GM12878 (cell line): Measurements from ENCODE around the gene AKR1A1. TPM values are rescaled to one million over a fixed set of nuclear protein-coding genes. Genes with fewer than 3 reads are reported as not detected.

ENCODE experiments used
- ATAC-seq: fragments of 200-7000 bp; cut with Tn5 transposase; 3 replicates; pipeline ENCODE4 v1.9.1; 2020; ENCODE audit warnings: mild to moderate bottlenecking, moderate library complexity
- BruUV-seq: library from RNA; stranded (reverse); fragments of 400-500 nt; replicated peaks from 2 replicates; lab custom pipeline; 2021; lab: Mats Ljungman, UMichigan
- CTCF ChIA-PET: fragments of 300-600 bp; sonication (Branson Sonifier 250); formaldehyde crosslinking; extraction: SDS; loops from one replicate; lab custom pipeline; 2021; ENCODE audit warnings: inconsistent platforms; lab: Yijun Ruan, JAX
- POLR2A ChIA-PET: fragments of 350-600 bp; formaldehyde crosslinking; extraction: SDS; loops from one replicate; lab custom pipeline; 2021; ENCODE audit warnings: inconsistent platforms; lab: Charles Lee
- RAD21 ChIA-PET: fragments of 300-600 bp; sonication (Branson Sonifier 250); formaldehyde crosslinking; loops from one replicate; lab custom pipeline; 2023; ENCODE audit warnings: antibody characterized with exemption; ENCODE audit not compliant: unreplicated experiment; lab: Charles Lee
- SMC1A ChIA-PET: fragments of 300-600 bp; sonication (Branson Sonifier 250); formaldehyde crosslinking; loops from one replicate; lab custom pipeline; 2023; ENCODE audit not compliant: unreplicated experiment, uncharacterized antibody; lab: Charles Lee
- DNase-seq: peaks from one replicate; pipeline ENCODE4 v3.0.0-alpha.2; 2011; ENCODE audit warnings: low read depth, low spot score
- FAIRE-seq: peaks from 3 replicates; lab custom pipeline; 2011; peaks lifted over from hg19 to GRCh38; lab: Jason Lieb, UNC
- H2AFZ ChIP-seq: 2 replicates; pipeline ENCODE4 v1.6.0; 2011; ENCODE audit warnings: low read depth, low read length, control low read depth; ENCODE audit not compliant: control insufficient read depth
- H3K27ac ChIP-seq: 2 replicates; pipeline ENCODE4 v1.5.1; 2011; ENCODE audit warnings: control low read depth; ENCODE audit not compliant: control insufficient read depth, insufficient read depth
- H3K27me3 ChIP-seq, 2 experiments: replicated peaks in 1 of 2; 2 replicates each; pipeline versions ENCODE4 v1.6.0 to v1.6.1; 2011; ENCODE audit warnings: low read length in 1 of 2; ENCODE audit not compliant: control insufficient read depth in 2 of 2, insufficient read depth in 2 of 2
- H3K36me3 ChIP-seq, 2 experiments: 2 replicates each; pipeline ENCODE4 v1.5.1; 2011; ENCODE audit warnings: low read length in 1 of 2; ENCODE audit not compliant: control insufficient read depth in 2 of 2, insufficient read depth in 2 of 2
- H3K4me1 ChIP-seq: 2 replicates; pipeline ENCODE4 v1.6.1; 2011; ENCODE audit warnings: mild to moderate bottlenecking, low read length, moderate library complexity, mixed read lengths; ENCODE audit not compliant: control insufficient read depth, insufficient read depth
- H3K4me2 ChIP-seq: 2 replicates; pipeline ENCODE4 v1.6.0; 2011; ENCODE audit warnings: control low read depth; ENCODE audit not compliant: control insufficient read depth, insufficient read depth
- H3K4me3 ChIP-seq: fragments of 200-600 bp; sonication (generic); 2 replicates; pipeline ENCODE4 v1.5.1; 2016
- H3K79me2 ChIP-seq: 2 replicates; pipeline ENCODE4 v1.6.0; 2011; ENCODE audit warnings: low read length; ENCODE audit not compliant: control insufficient read depth, insufficient read depth
- H3K9ac ChIP-seq: 2 replicates; pipeline ENCODE4 v1.8.0; 2011; ENCODE audit warnings: low read length, control low read depth, mixed read lengths; ENCODE audit not compliant: control insufficient read depth, insufficient read depth
- H3K9me3 ChIP-seq: replicated peaks from 3 replicates; pipeline ENCODE4 v1.5.1; 2011; ENCODE audit warnings: mild to moderate bottlenecking, low read length; ENCODE audit not compliant: control insufficient read depth, insufficient read depth
- H4K20me1 ChIP-seq: 2 replicates; pipeline ENCODE4 v1.6.0; 2011; ENCODE audit not compliant: control insufficient read depth, insufficient read depth
- RUNX3 ChIP-seq: IDR thresholded peaks from 2 replicates; pipeline ENCODE4 v1.6.1; 2012; ENCODE audit warnings: low read length, inconsistent platforms
- WGBS: methylation state at CpG from one replicate; pipeline ENCODE4 v1.1.6; 2016; ENCODE audit warnings: low lambda C conversion rate; ENCODE audit not compliant: insufficient replicate concordance, insufficient coverage; ENCODE audit errors: missing lambda C conversion rate; 5-methylcytosine and 5-hydroxymethylcytosine counted together
- in situ Hi-C: fragments of 300-500 bp; cut with MboI; formaldehyde crosslinking; loops from 9 replicates; pipeline ENCODE4 v1.14.3; 2018; ENCODE audit warnings: mixed read lengths
- intact Hi-C: fragments of 100-400 bp; cut with micrococcal nuclease; formaldehyde crosslinking; loops from one replicate; pipeline ENCODE4 v1.14.2; 2022; ENCODE audit not compliant: unreplicated experiment
- polyA plus RNA-seq, 11 experiments: library from polyadenylated mRNA; depleted of rRNA in 4 of 11; unstranded in 6 of 11; stranded (reverse) in 5 of 11; fragments of >200 nt; fragmentation: Nextera tagmentation in 4 of 11; fragmentation: Illumina TruSeq in 1 of 11; extraction: Ambion mirVana in 4 of 11; extraction: Trizol in 1 of 11; gene quantifications; 1 replicate in 1 of 11; 2 replicates in 10 of 11; pipeline versions ENCODE4 v1.2.1 to v1.2.3, GENCODE V29; 2011 to 2016; ENCODE audit warnings: inconsistent platforms in 2 of 11, missing spikeins in 2 of 11, low read depth in 1 of 11
- total RNA-seq, 4 experiments: library from RNA; depleted of rRNA in 3 of 4; stranded (reverse); fragments of >200 nt in 3 of 4; fragmentation: Illumina TruSeq in 1 of 4; extraction: Trizol in 1 of 4; gene quantifications; 2 replicates each; pipeline versions ENCODE4 v1.2.1 to v1.2.3, GENCODE V29; 2013 to 2021
- TF ChIP-seq, protein P1 (sequence below): IDR thresholded peaks from 2 replicates; pipeline ENCODE4 v1.6.1; 2011; ENCODE audit warnings: low read depth, mild to moderate bottlenecking, low read length, moderate library complexity, borderline replicate concordance; ENCODE audit errors: extremely low read depth
- TF ChIP-seq, protein P2 (sequence below), 3 experiments: IDR thresholded peaks in 2 of 3; conservative IDR thresholded peaks in 1 of 3; 2 replicates each; pipeline ENCODE4 v1.5.1; 2011; ENCODE audit warnings: low read depth in 3 of 3, low read length in 3 of 3, mild to moderate bottlenecking in 3 of 3, control low read depth in 2 of 3, moderate library complexity in 2 of 3, inconsistent platforms in 1 of 3, mixed read lengths in 1 of 3; ENCODE audit not compliant: control insufficient read depth in 2 of 3, insufficient read depth in 1 of 3; ENCODE audit errors: extremely low read depth in 1 of 3

Gene AKR1A1
- total and polyA plus RNA-seq, 10 of the 15 experiments (the other 5 are each of a cell fraction or from before 2014, with no cell fraction given) = 187 to 335 (median 241) TPM

DNA sequence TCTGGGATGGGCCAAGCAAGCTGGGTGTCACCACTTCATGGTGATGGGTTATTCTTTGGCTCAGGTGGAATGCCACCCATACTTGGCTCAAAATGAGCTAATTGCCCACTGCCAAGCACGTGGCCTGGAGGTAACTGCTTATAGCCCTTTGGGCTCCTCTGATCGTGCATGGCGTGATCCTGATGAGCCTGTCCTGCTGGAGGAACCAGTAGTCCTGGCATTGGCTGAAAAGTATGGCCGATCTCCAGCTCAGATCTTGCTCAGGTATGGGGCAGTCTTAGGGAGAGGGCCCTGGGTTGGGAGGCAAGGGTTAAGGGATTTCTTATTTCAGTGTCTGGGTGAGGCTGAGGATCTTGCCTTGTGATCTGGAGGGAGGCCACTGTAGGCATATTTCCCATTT lies 17.8 kb downstream of the AKR1A1 start:
- no peak for FAIRE-seq
- no peaks in the 10 kb centered on the region for H3K79me2 ChIP-seq
- no peak overlapping the region for H3K4me3 ChIP-seq
- POLR2A ChIA-PET = interaction anchor here (0.7 to 3.9 kb wide), 9 partner anchors 9 to 69 kb away, joined by 3 to 31 read pairs (median 4); partner anchors contain the start of genes CCDC163 and PRDX1
- SMC1A ChIA-PET = interaction anchor here (0.7 to 8.7 kb wide), 19 partner anchors 10 to 626 kb away, joined by 3 to 114 read pairs (median 12); partner anchors contain the start of genes AKR1A1, CCDC163, MMACHC and PRDX1
- DNase-seq = no peak
- no peak for ATAC-seq
- CTCF ChIA-PET = interaction anchor here (0.9 to 11.0 kb wide), 20 partner anchors 8 to 554 kb away, joined by 3 to 212 read pairs (median 16); partner anchors contain the start of genes AKR1A1, CCDC163, MMACHC and NASP
- no peaks in the 10 kb centered on the region for H4K20me1 ChIP-seq
- TF ChIP-seq, protein P1, sequence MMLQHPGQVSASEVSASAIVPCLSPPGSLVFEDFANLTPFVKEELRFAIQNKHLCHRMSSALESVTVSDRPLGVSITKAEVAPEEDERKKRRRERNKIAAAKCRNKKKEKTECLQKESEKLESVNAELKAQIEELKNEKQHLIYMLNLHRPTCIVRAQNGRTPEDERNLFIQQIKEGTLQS = no peak
- peaks cover 22 to 25% of the 10 kb centered on the region in 2 experiments; a peak in 3 of 4 replicates for H3K36me3 ChIP-seq
- WGBS = 70% methylated on average over 4 of the region's 4 CpGs
- H3K27me3 ChIP-seq = no peaks in the 10 kb centered on the region
- H3K4me1 ChIP-seq = no peaks in the 10 kb centered on the region
- in situ Hi-C loops (loop anchor here (5.0 to 10.0 kb wide), 2 partner anchors 61 to 214 kb away; no protein-coding TSS in a partner anchor), intact Hi-C loops (no loop called here)
- RAD21 ChIA-PET = interaction anchor here (0.9 to 6.6 kb wide), 13 partner anchors 11 to 265 kb away, joined by 3 to 58 read pairs (median 13); partner anchors contain the start of genes AKR1A1, CCDC163, MMACHC and NASP
- H3K9me3 ChIP-seq = no peaks in the 10 kb centered on the region
- H3K4me2 ChIP-seq = no peak overlapping the region
- H3K9ac ChIP-seq = no peak overlapping the region
- no TSS peak for BruUV-seq
- H3K27ac ChIP-seq = no peak overlapping the region
- H2AFZ ChIP-seq = no peak overlapping the region

DNA sequence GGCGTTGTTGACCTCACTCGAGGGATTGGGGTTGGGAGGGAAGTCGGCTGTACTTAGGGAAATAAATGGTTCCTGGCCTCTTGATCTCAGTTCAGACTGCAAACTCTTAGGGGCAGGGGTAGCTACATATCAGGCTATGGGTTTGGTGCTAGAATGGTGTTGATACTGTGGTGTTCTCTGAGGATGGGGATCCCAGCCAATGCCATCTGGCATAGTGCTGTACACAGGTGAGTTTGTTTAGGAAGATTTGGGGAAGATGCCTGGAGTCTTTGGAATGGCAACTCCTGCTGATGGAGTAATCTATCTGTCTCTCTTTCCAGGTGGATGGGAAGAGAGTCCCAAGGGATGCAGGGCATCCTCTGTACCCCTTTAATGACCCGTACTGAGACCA lies 18.9 kb downstream of the AKR1A1 start:
- no peak overlapping the region for H3K9ac ChIP-seq
- H3K79me2 ChIP-seq = no peaks in the 10 kb centered on the region
- peaks cover 22% of the 10 kb centered on the region in 2 experiments; a peak in 3 of 4 replicates for H3K36me3 ChIP-seq
- POLR2A ChIA-PET = interaction anchor here (0.9 to 3.9 kb wide), 6 partner anchors 10 to 71 kb away, joined by 3 to 31 read pairs (median 4); partner anchors contain the start of gene PRDX1
- no peak overlapping the region for H3K27ac ChIP-seq
- no peak for FAIRE-seq
- WGBS = 64% methylated on average over 4 of the region's 4 CpGs
- in situ Hi-C loops = loop anchor here (5.0 to 10.0 kb wide), 2 partner anchors 62 to 215 kb away; no protein-coding TSS in a partner anchor
- SMC1A ChIA-PET = interaction anchor here (1.2 to 8.7 kb wide), 17 partner anchors 9 to 209 kb away, joined by 3 to 114 read pairs (median 15); partner anchors contain the start of genes AKR1A1, CCDC163, MMACHC and PRDX1
- no peak overlapping the region for H3K4me3 ChIP-seq
- RAD21 ChIA-PET = interaction anchor here (0.7 to 6.6 kb wide), 15 partner anchors 9 to 266 kb away, joined by 3 to 58 read pairs (median 8); partner anchors contain the start of genes AKR1A1, CCDC163, MMACHC and NASP
- H2AFZ ChIP-seq = no peak overlapping the region
- 0 out of 2 replicates have a peak, but pooled peaks have one; percentile 0 for TF ChIP-seq RUNX3
- TF ChIP-seq, protein P2, sequence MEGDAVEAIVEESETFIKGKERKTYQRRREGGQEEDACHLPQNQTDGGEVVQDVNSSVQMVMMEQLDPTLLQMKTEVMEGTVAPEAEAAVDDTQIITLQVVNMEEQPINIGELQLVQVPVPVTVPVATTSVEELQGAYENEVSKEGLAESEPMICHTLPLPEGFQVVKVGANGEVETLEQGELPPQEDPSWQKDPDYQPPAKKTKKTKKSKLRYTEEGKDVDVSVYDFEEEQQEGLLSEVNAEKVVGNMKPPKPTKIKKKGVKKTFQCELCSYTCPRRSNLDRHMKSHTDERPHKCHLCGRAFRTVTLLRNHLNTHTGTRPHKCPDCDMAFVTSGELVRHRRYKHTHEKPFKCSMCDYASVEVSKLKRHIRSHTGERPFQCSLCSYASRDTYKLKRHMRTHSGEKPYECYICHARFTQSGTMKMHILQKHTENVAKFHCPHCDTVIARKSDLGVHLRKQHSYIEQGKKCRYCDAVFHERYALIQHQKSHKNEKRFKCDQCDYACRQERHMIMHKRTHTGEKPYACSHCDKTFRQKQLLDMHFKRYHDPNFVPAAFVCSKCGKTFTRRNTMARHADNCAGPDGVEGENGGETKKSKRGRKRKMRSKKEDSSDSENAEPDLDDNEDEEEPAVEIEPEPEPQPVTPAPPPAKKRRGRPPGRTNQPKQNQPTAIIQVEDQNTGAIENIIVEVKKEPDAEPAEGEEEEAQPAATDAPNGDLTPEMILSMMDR (IDR thresholded peaks at IDR 0.05 in 2 of 3, conservative IDR thresholded peaks at IDR 0.05 in 1 of 3; ENCODE audit: control insufficient read depth in 2 of 3, extremely low read depth in 1 of 3, insufficient read depth in 1 of 3, low read depth in 3 of 3, low read length in 3 of 3) = no peak
- TF ChIP-seq, all 136 proteins: peak for 1
- CTCF ChIA-PET = interaction anchor here (0.7 to 11.0 kb wide), 28 partner anchors 10 to 558 kb away, joined by 3 to 212 read pairs (median 8); partner anchors contain the start of genes AKR1A1, CCDC163, HECTD3 and MMACHC
- intact Hi-C loops = no loop called here
- Histone ChIP-seq H3K4me1 (no peaks in the 10 kb centered on the region), H3K4me2 (no peak overlapping the region), H3K9me3 (no peaks in the 10 kb centered on the region), H4K20me1 (no peaks in the 10 kb centered on the region), H3K27me3 (no peaks in the 10 kb centered on the region)
- DNase-seq = no peak
- no TSS peak for BruUV-seq
- ATAC-seq = no peak
